OCI-LY3 (cell line): Measurements from ENCODE around the gene STK26.

Source experiments
- H2AFZ ChIP-seq: fragments of 200-600, 300-600 bp; shearing (Covaris generic); 2 replicates; pipeline ENCODE4 v1.6.0; 2014; ENCODE audit warnings: antibody characterized with exemption, low read depth, low read length
- H3K27ac ChIP-seq: fragments of 200-600, 300-600 bp; sonication (generic); 2 replicates; pipeline ENCODE4 v1.5.1; 2014; ENCODE audit warnings: mild to moderate bottlenecking, low read length, moderate library complexity, mixed read lengths
- H3K27me3 ChIP-seq: fragments of 200-600, 300-600 bp; sonication (generic); 2 replicates; pipeline ENCODE4 v1.6.1; 2014; ENCODE audit warnings: low read depth, low read length, mixed read lengths
- H3K36me3 ChIP-seq: fragments of 200-600, 300-600 bp; sonication (generic); replicated peaks from 2 replicates; pipeline ENCODE3; 2014; ENCODE audit warnings: low read depth, low read length, mixed read lengths
- H3K4me1 ChIP-seq: fragments of 300-600, 200-600 bp; sonication (generic); 2 replicates; pipeline ENCODE4 v1.6.1; 2014; ENCODE audit warnings: low read length, mixed read lengths
- H3K4me2 ChIP-seq: fragments of 200-600, 300-600 bp; sonication (generic); 2 replicates; pipeline ENCODE4 v1.6.1; 2014; ENCODE audit warnings: low read length, mixed read lengths
- H3K4me3 ChIP-seq: fragments of 300-600, 200-600 bp; sonication (generic); 2 replicates; pipeline ENCODE4 v1.5.1; 2014; ENCODE audit warnings: antibody characterized with exemption, mild to moderate bottlenecking, low read length, moderate library complexity
- H3K79me2 ChIP-seq: fragments of 300-600, 200-600 bp; shearing (Covaris generic); 2 replicates; pipeline ENCODE4 v1.6.1; 2014; ENCODE audit warnings: mild to moderate bottlenecking, low read length, mixed read lengths
- H3K9ac ChIP-seq: fragments of 300-600, 200-600 bp; shearing (Covaris generic); 2 replicates; pipeline ENCODE4 v1.6.0; 2014; ENCODE audit warnings: mild to moderate bottlenecking, low read length, moderate library complexity
- H3K9me3 ChIP-seq: fragments of 200-600, 300-600 bp; shearing (Covaris generic); 2 replicates; pipeline ENCODE4 v1.6.1; 2014; ENCODE audit warnings: low read length, mixed read lengths; ENCODE audit not compliant: insufficient read depth
- H4K20me1 ChIP-seq: fragments of 200-600, 300-600 bp; sonication (generic); 2 replicates; pipeline ENCODE4 v1.6.1; 2016; ENCODE audit warnings: low read length, mixed read lengths; ENCODE audit not compliant: insufficient read depth
- EZH2phosphoT487 ChIP-seq: fragments of 200-600 bp; shearing (Covaris generic); IDR thresholded peaks from 2 replicates; pipeline ENCODE4 v1.6.1; 2018; ENCODE audit warnings: antibody characterized with exemption, mixed run types, low read depth
- TF ChIP-seq, protein P1 (sequence below): fragments of 200-600, 300-600 bp; sonication (generic); IDR thresholded peaks from 2 replicates; pipeline ENCODE4 v1.5.1; 2014; ENCODE audit warnings: antibody characterized with exemption, low read length, low read depth

Gene STK26

DNA sequence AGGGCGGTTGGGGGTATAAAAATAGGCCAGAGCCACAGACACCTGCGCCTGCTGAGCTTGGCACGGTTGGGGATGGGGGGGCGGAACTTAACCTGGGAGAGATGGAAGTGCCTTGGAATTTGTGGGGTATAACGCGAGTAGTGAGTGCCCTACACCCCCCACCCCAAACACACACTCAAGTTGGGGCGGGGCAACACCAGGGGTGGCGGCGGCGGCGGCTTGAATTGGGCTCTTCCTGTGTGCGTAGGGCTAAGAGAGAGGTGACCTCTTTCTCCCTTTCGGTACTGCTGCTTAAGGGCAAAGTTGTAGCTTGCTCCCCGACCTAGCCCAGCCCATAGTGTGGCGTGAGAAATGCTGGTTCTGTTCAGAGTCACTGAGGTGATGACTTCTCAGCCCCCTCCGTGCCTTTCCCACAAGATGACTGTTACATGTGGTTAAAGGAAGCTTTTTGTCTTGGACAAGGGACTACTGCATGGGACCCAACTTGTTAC, 839 bp downstream of the STK26 start:
- H3K4me3 ChIP-seq = peak overlapping the region; percentile 99
- TF ChIP-seq, protein P1, sequence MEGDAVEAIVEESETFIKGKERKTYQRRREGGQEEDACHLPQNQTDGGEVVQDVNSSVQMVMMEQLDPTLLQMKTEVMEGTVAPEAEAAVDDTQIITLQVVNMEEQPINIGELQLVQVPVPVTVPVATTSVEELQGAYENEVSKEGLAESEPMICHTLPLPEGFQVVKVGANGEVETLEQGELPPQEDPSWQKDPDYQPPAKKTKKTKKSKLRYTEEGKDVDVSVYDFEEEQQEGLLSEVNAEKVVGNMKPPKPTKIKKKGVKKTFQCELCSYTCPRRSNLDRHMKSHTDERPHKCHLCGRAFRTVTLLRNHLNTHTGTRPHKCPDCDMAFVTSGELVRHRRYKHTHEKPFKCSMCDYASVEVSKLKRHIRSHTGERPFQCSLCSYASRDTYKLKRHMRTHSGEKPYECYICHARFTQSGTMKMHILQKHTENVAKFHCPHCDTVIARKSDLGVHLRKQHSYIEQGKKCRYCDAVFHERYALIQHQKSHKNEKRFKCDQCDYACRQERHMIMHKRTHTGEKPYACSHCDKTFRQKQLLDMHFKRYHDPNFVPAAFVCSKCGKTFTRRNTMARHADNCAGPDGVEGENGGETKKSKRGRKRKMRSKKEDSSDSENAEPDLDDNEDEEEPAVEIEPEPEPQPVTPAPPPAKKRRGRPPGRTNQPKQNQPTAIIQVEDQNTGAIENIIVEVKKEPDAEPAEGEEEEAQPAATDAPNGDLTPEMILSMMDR = no peak
- TF ChIP-seq EZH2phosphoT487 = no peak
- H3K36me3 ChIP-seq = no peaks in the 10 kb centered on the region
- H2AFZ ChIP-seq = peak overlapping the region; percentile 73
- peaks cover 56% of the 10 kb centered on the region for H3K79me2 ChIP-seq
- H3K4me1 ChIP-seq = peaks cover 15% of the 10 kb centered on the region
- H3K9me3 ChIP-seq = no peaks in the 10 kb centered on the region
- H3K27ac ChIP-seq = peak overlapping the region; percentile 67
- H3K9ac ChIP-seq = peak overlapping the region; percentile 94
- peaks cover 7% of the 10 kb centered on the region for H4K20me1 ChIP-seq
- no peaks in the 10 kb centered on the region for H3K27me3 ChIP-seq
- H3K4me2 ChIP-seq = peak overlapping the region; percentile 100

DNA sequence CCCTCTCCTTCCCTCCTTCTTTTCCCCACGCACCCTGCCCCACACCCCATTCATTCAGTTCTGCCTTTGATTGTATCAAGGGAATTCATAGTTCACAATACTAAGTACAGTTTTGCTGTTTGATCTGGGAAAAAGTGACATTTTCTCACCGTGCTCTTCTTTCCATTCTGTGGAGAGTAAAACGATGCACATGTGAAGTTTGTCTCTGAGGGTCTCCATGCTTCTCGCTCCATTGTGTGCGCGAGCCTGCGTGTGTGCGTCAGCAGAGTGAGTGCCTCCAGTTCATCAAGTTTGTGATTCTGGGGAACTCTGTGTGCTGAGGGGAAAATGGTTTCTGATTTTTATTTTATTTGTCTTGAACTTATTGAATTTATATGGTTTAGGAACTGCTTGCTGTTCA, 1.9 kb downstream of the STK26 start:
- Histone ChIP-seq H3K9me3 (no peaks in the 10 kb centered on the region), H3K4me1 (peaks cover 15% of the 10 kb centered on the region), H3K27ac (no peak overlapping the region), H3K4me2 (peak overlapping the region; percentile 100), H3K4me3 (peak overlapping the region; percentile 99), H3K9ac (peak overlapping the region; percentile 94), H3K79me2 (peaks cover 66% of the 10 kb centered on the region), H2AFZ (no peak overlapping the region), H4K20me1 (peaks cover 7% of the 10 kb centered on the region), H3K36me3 (no peaks in the 10 kb centered on the region), H3K27me3 (no peaks in the 10 kb centered on the region)
- no peak for TF ChIP-seq EZH2phosphoT487
- TF ChIP-seq, protein P1 = no peak

GRCh38 chrX:132030264-132030663, 7.2 kb downstream of the STK26 start:
- H3K4me2 ChIP-seq = no peak overlapping the region
- H3K4me1 ChIP-seq = peaks cover 39% of the 10 kb centered on the region
- peaks cover 23% of the 10 kb centered on the region for H4K20me1 ChIP-seq
- H3K79me2 ChIP-seq = peaks cover 93% of the 10 kb centered on the region
- H3K27ac ChIP-seq = no peak overlapping the region
- TF ChIP-seq EZH2phosphoT487 = no peak
- TF ChIP-seq, protein P1 = no peak
- no peaks in the 10 kb centered on the region for H3K9me3 ChIP-seq
- no peak overlapping the region for H3K9ac ChIP-seq
- no peaks in the 10 kb centered on the region for H3K36me3 ChIP-seq
- H3K4me3 ChIP-seq = no peak overlapping the region
- no peaks in the 10 kb centered on the region for H3K27me3 ChIP-seq
- no peak overlapping the region for H2AFZ ChIP-seq

- Histone ChIP-seq H3K9me3 (no peaks in the 10 kb centered on the region), H3K4me1 (peaks cover 44% of the 10 kb centered on the region), H3K27ac (no peak overlapping the region), H3K4me3 (no peak overlapping the region), H3K9ac (no peak overlapping the region), H2AFZ (no peak overlapping the region), H3K4me2 (0 out of 2 replicates have a peak overlapping the region, but pooled peaks have one; percentile 9), H3K79me2 (peaks cover 90% of the 10 kb centered on the region), H3K36me3 (no peaks in the 10 kb centered on the region), H3K27me3 (no peaks in the 10 kb centered on the region), H4K20me1 (peaks cover 29% of the 10 kb centered on the region)
- no peak for TF ChIP-seq EZH2phosphoT487
- TF ChIP-seq, protein P1 = no peak
Measured at GRCh38 chrX:132031867-132032266, 8.8 kb downstream of the STK26 start.
